Mucosa of descending colon (tissue), 3 donors: ENCODE data around the gene PMF1. TPM values are rescaled to one million over a fixed set of nuclear protein-coding genes. Genes with fewer than 3 reads are reported as not detected.

Source experiments
- ATAC-seq: fragments of 200-7000 bp; cut with Tn5 transposase; one replicate; pipeline ENCODE4 v1.9.1; 2020; ENCODE audit warnings: mild to moderate bottlenecking, moderate library complexity
- DNase-seq, 3 donors: peaks; one replicate each; pipeline ENCODE4 v3.0.0-alpha.2; 2020
- H3K36me3 ChIP-seq: fragments of 200-600 bp; one replicate; pipeline ENCODE4 v1.8.0; 2021; ENCODE audit warnings: low read depth, mild to moderate bottlenecking
- H3K4me1 ChIP-seq: fragments of 200-600 bp; one replicate; pipeline ENCODE4 v1.8.0; 2021; ENCODE audit warnings: low read depth, mild to moderate bottlenecking
- H3K4me3 ChIP-seq: fragments of 200-600 bp; one replicate; pipeline ENCODE4 v1.8.0; 2021; ENCODE audit warnings: mild to moderate bottlenecking
- H3K9me3 ChIP-seq: fragments of 200-600 bp; one replicate; pipeline ENCODE4 v1.8.0; 2021; ENCODE audit warnings: mild to moderate bottlenecking
- CTCF ChIP-seq: fragments of 200-600 bp; IDR thresholded peaks from one replicate; pipeline ENCODE4 v1.8.0; 2022; ENCODE audit warnings: antibody characterized with exemption, mild to moderate bottlenecking
- intact Hi-C, 2 donors: fragments of 100-400 bp; cut with DNase I in 1 of 2; cut with micrococcal nuclease in 1 of 2; formaldehyde crosslinking; loops; one replicate each; pipeline versions ENCODE4 v1.11.0 to v1.11.1; 2022; cut with DNase I, micrococcal nuclease
- total RNA-seq, 3 donors: library from RNA; stranded (reverse); fragmentation: NEBNext Ultra II Directional in 2 of 3; extraction: Animal tissue kit (Norgen Biotek cat#: 25700) in 2 of 3; gene quantifications; one replicate each; pipeline versions ENCODE4 v1.2.1 to v1.2.4, GENCODE V29; 2021 to 2023
- donor health status: DM: no; HTN: no; CAD: no; lungs with moderate emphysema.
- donor health status: DM: no; HTN: no; CAD: no.
- donor health status: DM: no; HTN: yes; CAD: no.

Gene PMF1
- total RNA-seq, 3 donors from 2014 or later: 38.1 to 46.8 (median 43.6) TPM

- H3K4me1 ChIP-seq: no peaks in the 10 kb centered on the region
- no peak overlapping the region for H3K4me3 ChIP-seq
- TF ChIP-seq CTCF: no peak
- H3K36me3 ChIP-seq: no peaks in the 10 kb centered on the region
- intact Hi-C loops: loop anchor here in 1 of 2 donors (5.0 kb wide), 2 partner anchors 83 to 138 kb away; no protein-coding TSS in a partner anchor
- H3K9me3 ChIP-seq: no peaks in the 10 kb centered on the region
- no peak for ATAC-seq
- DNase-seq: no peak
These were observed 17.1 kb downstream of the PMF1 start for GRCh38 chr1:156229809-156230472.

- H3K36me3 ChIP-seq: no peaks in the 10 kb centered on the region
- TF ChIP-seq CTCF: no peak
- H3K9me3 ChIP-seq: no peaks in the 10 kb centered on the region
- DNase-seq (no peak), ATAC-seq (no peak)
- H3K4me1 ChIP-seq: no peaks in the 10 kb centered on the region
- intact Hi-C loops: no loop called here
- H3K4me3 ChIP-seq: no peak overlapping the region
These were observed 17.6 kb downstream of the PMF1 start for GRCh38 chr1:156230473-156230837.

GRCh38 chr1:156232201-156232894 is 19.5 kb downstream of the PMF1 start:
- intact Hi-C loops: no loop called here
- no peaks in the 10 kb centered on the region for H3K4me1 ChIP-seq
- TF ChIP-seq CTCF: no peak
- H3K9me3 ChIP-seq: no peaks in the 10 kb centered on the region
- no peak overlapping the region for H3K4me3 ChIP-seq
- no peak for ATAC-seq
- H3K36me3 ChIP-seq: no peaks in the 10 kb centered on the region
- DNase-seq: no peak

GRCh38 chr1:156233426-156234127 is 20.8 kb downstream of the PMF1 start:
- H3K4me3 ChIP-seq: no peak overlapping the region

GRCh38 chr1:156236164-156236563 is 23.4 kb downstream of the PMF1 start:
- Histone ChIP-seq H3K9me3 (no peaks in the 10 kb centered on the region), H3K4me1 (no peaks in the 10 kb centered on the region), H3K4me3 (no peak overlapping the region), H3K36me3 (no peaks in the 10 kb centered on the region)
- intact Hi-C loops: no loop called here
- no peak for TF ChIP-seq CTCF
- ATAC-seq: no peak
- DNase-seq: no peak

More at GRCh38 chr1:156233426-156234127, 20.8 kb downstream of the PMF1 start:
- Histone ChIP-seq H3K4me1 (no peaks in the 10 kb centered on the region), H3K9me3 (no peaks in the 10 kb centered on the region), H3K36me3 (no peaks in the 10 kb centered on the region)
- ATAC-seq: no peak
- TF ChIP-seq CTCF: no peak
- DNase-seq: no peak
- intact Hi-C loops: no loop called here
